WI38 (cell line): ENCODE data around the gene SAV1.
A peak's percentile ranks its signal among the peaks of the same experiment; 100 is the strongest.
"Not testable (repeated sequence)": the region's sequence is repeated elsewhere in the genome, so short reads cannot be mapped to it uniquely, and the experiment has no call there.

ENCODE experiments used
- H3K4me3 ChIP-seq: 2 replicates; pipeline ENCODE4 v1.5.1; 2011; ENCODE audit warnings: low read depth, mild to moderate bottlenecking, control low read depth, low read length
- CTCF ChIP-seq: IDR thresholded peaks from 2 replicates; pipeline ENCODE4 v1.5.1; 2012; ENCODE audit warnings: low read depth, mild to moderate bottlenecking, control low read depth, low read length

Gene SAV1

DNA sequence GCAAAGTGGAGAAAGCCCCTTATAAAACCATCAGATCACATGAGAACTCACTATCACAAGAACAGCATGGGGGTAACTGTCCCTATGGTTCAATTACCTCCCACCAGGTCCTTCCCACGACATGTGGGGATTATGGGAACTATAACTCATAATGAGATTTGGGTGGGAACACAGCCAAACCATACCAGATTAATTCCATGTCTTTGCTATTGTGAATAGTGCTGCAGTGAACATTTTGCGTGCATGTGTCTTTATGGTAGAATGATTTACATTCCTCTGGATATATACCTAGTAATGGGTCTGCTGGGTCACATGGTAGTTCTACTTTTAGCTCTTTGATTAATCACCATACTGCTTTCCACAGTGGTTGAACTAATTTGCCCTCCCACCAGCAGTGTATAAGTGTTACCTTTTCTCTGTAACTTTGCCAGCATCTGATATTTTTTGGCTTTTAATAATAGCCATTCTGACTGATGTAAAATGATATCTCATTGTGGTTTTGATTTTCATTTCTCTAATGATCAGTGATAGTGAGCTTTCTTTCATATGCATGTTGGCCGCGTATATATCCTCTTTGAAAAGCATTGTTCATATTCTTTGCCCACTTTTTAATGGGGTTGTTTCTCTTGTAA is 29.7 kb upstream of the SAV1 start:
- TF ChIP-seq CTCF: no peak
- no peak overlapping the region for H3K4me3 ChIP-seq

DNA sequence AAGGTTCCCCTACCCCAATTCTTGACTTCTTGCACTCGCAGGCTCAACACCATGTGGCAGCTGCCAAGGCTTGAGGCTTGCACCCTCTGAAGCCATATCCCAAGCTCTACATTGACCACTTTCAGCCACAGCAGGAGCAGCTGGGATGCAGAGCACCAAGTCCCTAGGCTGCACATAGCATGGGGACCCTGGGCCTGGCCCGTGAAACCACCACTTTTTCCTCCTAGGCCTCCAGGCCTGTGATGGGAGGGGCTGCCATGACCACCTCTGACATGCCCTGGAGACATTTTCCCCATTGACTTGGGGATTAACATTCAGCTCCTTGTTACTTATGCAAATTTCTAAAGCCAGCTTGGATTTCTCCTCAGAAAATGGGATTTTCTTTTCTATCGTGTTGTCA is 26.2 kb upstream of the SAV1 start:
- H3K4me3 ChIP-seq: not testable (repeated sequence)

- H3K4me3 ChIP-seq: no peak overlapping the region
- TF ChIP-seq CTCF: no peak
Observed at GRCh38 chr14:50688875-50689274, 20.8 kb upstream of the SAV1 start.

GRCh38 chr14:50679674-50680073 is 11.6 kb upstream of the SAV1 start:
- H3K4me3 ChIP-seq: no peak overlapping the region
- no peak for TF ChIP-seq CTCF

DNA sequence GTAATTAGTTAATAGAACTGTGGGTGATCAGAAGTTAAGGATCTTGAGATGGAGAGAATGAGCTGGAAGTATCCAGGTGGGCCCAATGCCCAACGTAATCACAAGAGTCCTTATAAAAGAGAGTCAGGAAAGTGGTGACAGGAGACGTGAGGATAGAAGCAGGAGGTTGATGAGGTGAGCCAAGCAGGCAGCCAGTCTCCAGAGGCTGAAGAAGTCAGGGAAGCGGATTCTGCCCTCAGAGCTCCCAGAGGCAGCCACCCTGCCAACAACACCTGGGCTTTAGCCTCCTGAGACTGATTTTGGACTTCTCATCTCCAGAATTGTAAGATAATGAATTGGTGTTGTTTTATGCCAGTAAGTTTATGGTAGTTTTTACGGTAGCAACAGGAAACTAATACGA is 10.1 kb upstream of the SAV1 start:
- H3K4me3 ChIP-seq: no peak overlapping the region

DNA sequence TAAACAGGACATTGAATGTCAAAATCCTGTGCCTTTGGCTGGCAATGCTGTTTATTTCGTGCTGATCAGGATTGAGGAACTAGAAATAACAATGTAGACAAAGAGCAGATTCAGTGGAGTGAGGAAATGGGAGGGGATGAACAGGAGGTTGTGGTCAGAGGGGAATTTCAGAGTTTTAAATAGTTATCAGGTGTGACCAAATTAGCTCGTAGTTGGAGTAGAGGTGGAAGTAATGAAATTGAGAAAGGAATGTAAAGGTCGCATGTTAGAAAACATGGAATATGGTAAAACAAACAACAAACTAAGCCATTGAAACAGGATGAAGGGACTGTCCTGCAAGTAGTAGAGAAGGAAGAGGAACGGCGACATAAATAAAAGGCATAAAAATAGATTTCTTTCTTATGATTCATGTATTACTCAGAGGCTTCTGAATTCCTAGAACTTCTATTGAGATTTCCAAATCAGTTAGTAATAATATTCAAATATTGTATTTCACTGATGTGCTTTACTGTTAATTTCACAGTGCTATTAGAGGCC is 9.5 kb upstream of the SAV1 start:
- TF ChIP-seq CTCF: no peak

More for the DNA sequence above, 10.1 kb upstream of the SAV1 start:
- TF ChIP-seq CTCF: no peak

GRCh38 chr14:50676814-50677516 is 8.9 kb upstream of the SAV1 start:
- peak overlapping the region; percentile 30 for H3K4me3 ChIP-seq
- TF ChIP-seq CTCF: no peak

More for the DNA sequence above, 9.5 kb upstream of the SAV1 start:
- H3K4me3 ChIP-seq: peak overlapping the region; percentile 30
